ENCODE data around the gene CIAO3.

Gene CIAO3

GRCh38 chr16:679814-680624 lies 60.8 kb downstream of the CIAO3 start, which contains the start of gene STUB1:
Gene STUB1, plus strand, starts transcription at chr16:680410. Its CDS starts 116 bp downstream, at chr16:680526.
- peak; percentile 89 for DNase-seq (ENCODE audit: low read depth, low spot score)

Measured in ELF-1 (cell line).